HUES6 (cell line): ENCODE data around the gene RBM26.
"Not testable (repeated sequence)": the region's sequence is repeated elsewhere in the genome, so short reads cannot be mapped to it uniquely, and the experiment has no call there.

ENCODE experiments used
- H3K27ac ChIP-seq: 2 replicates; pipeline ENCODE4 v1.7.0; 2013; ENCODE audit warnings: low read depth, mild to moderate bottlenecking, low read length, inconsistent platforms
- H3K27me3 ChIP-seq: 2 replicates; pipeline ENCODE4 v1.6.1; 2013; ENCODE audit warnings: low read length; ENCODE audit not compliant: control insufficient read depth, insufficient read depth
- H3K36me3 ChIP-seq: 2 replicates; pipeline ENCODE4 v1.6.1; 2013; ENCODE audit warnings: low read length; ENCODE audit not compliant: control insufficient read depth, insufficient read depth
- H3K4me1 ChIP-seq: 2 replicates; pipeline ENCODE4 v1.6.1; 2013; ENCODE audit warnings: low read length; ENCODE audit not compliant: control insufficient read depth, insufficient read depth
- H3K4me3 ChIP-seq: 2 replicates; pipeline ENCODE4 v1.5.1; 2013; ENCODE audit warnings: low read depth, low read length
- H3K9ac ChIP-seq: one replicate; pipeline ENCODE4 v1.6.1; 2013; ENCODE audit warnings: mild to moderate bottlenecking, low read length
- H3K9me3 ChIP-seq: 2 replicates; pipeline ENCODE4 v1.6.1; 2013; ENCODE audit warnings: low read depth, low read length; ENCODE audit not compliant: control insufficient read depth, insufficient read depth

RBM26 gene

DNA sequence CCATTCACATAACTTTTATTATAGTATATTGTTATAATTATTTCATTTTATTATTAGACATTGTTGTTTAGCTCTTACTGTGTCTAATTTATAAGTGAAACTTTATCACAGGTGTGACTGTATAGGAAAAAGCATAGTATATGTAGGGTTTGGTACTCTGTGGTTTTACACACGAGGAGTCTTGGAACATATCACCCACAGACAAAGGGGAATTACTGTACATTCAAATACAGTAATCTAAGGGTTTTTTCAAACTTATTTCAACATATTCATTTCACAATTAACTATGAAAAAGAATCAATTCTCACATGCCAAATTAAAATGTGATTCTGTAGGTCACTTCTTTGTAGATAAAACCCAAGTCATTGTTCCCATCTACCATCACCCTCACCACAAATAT lies 46.0 kb downstream of the RBM26 start:
- H3K36me3 ChIP-seq = peaks cover 96% of the 10 kb centered on the region
- H3K27me3 ChIP-seq = no peaks in the 10 kb centered on the region
- H3K4me3 ChIP-seq = no peak overlapping the region
- H3K4me1 ChIP-seq = no peaks in the 10 kb centered on the region
- H3K27ac ChIP-seq = no peak overlapping the region
- no peak overlapping the region for H3K9ac ChIP-seq
- no peaks in the 10 kb centered on the region for H3K9me3 ChIP-seq

DNA sequence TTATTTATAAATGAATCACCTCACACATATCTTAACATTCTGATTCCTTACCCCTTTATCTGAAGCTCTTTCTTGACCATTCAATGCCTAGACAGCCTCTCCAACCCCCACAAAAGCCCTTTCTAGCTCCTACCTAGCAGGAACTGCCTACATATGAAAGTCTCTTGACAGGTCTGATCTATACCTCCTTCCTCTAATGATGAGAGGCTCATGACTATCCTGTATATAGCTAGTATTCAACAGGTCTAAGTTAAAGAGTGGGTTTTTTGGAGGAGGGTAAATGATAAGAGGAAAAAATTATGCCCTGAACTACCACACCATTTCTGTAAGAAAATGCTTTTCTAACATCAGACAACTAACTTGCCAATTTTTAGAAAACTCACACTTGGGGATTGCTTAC lies 47.0 kb downstream of the RBM26 start:
- Histone ChIP-seq H3K9me3 (no peaks in the 10 kb centered on the region), H3K4me1 (no peaks in the 10 kb centered on the region), H3K4me3 (no peak overlapping the region), H3K36me3 (peaks cover 96% of the 10 kb centered on the region), H3K27me3 (no peaks in the 10 kb centered on the region), H3K9ac (no peak overlapping the region), H3K27ac (no peak overlapping the region)

DNA sequence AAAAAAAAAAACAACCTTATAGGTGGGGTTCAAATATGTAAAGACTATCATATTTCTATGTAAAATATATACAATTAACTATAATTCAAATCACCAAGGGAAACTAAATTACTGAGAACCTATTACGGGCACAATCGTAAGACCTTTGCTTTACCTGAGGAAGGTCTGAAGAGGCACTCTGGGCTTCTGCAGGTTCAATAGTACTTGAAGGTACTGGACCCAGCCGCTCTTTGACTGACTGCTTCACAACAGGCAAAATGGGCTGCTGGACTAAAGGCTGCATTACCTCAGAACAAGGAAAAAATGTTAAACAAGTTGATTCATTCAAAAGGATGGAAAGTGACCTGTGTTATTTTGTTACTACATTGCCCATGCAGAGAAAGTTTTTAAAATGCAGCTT lies 51.8 kb downstream of the RBM26 start:
- H3K9me3 ChIP-seq = no peaks in the 10 kb centered on the region
- H3K27ac ChIP-seq = no peak overlapping the region
- H3K4me3 ChIP-seq = no peak overlapping the region
- H3K27me3 ChIP-seq = no peaks in the 10 kb centered on the region
- no peaks in the 10 kb centered on the region for H3K4me1 ChIP-seq
- H3K36me3 ChIP-seq = peaks cover 88% of the 10 kb centered on the region
- no peak overlapping the region for H3K9ac ChIP-seq

DNA sequence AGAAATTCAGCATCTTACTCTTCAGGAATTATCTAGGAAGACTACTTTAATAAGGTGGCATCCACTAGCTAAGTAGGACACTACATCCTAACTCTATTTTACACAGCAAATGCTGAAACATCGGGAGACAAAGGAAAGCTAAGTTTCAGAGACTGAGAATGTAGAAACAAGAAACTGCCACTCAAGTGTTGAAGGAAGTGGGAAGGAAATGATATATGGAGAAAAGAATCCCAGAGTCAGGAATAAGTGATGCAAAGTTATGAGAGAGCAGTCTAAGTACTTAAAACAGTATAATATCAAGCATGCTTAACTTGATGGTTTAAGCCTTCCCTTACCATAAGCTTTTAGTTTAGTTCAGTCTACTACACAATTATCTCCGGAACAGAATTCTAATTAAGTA lies 52.4 kb downstream of the RBM26 start:
- H3K36me3 ChIP-seq = peaks cover 85% of the 10 kb centered on the region

DNA sequence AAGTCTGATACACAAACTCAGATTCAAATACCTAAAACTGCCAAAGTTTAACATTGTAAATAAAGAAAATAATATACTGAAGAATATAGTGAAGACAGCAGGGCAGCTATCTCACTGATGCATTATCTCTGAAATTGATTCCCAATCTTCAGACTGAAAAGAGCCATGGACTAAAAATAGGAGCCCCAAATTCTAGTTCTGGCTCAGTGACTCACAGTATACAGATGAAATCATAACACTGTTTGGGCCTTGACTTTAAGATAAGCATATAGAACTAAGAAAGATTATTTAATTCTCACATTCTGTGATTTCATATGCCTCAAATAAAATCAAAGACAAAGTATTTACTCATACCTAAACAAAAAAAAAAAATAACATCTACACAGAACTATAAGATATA lies 53.9 kb downstream of the RBM26 start:
- Histone ChIP-seq H3K27ac (no peak overlapping the region), H3K4me1 (no peaks in the 10 kb centered on the region), H3K4me3 (no peak overlapping the region), H3K9me3 (no peaks in the 10 kb centered on the region), H3K36me3 (peaks cover 85% of the 10 kb centered on the region), H3K27me3 (no peaks in the 10 kb centered on the region), H3K9ac (no peak overlapping the region)

More for the DNA sequence above, 52.4 kb downstream of the RBM26 start:
- H3K27me3 ChIP-seq = no peaks in the 10 kb centered on the region
- H3K4me1 ChIP-seq = no peaks in the 10 kb centered on the region
- H3K4me3 ChIP-seq = no peak overlapping the region
- H3K9me3 ChIP-seq = no peaks in the 10 kb centered on the region
- no peak overlapping the region for H3K27ac ChIP-seq
- no peak overlapping the region for H3K9ac ChIP-seq

DNA sequence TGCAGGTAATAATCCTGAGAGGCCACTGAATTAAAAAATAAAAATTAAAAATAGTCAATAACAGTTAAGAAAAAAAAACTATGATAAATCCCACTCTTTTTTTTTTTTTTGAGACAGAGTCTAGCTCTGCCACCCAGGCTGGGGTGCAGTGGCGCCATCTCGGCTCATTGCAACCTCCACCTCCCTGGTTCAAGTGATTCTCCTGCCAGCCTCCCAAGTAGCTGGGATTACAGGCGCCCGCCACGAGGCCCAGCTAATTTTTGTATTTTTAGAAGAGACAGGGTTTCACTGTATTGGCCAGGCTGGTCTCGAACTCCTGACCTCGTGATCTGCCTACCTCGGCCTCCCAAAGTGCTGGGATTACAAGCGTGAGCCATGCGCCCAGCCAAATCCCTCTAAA lies 56.4 kb downstream of the RBM26 start:
- H3K27ac ChIP-seq, H3K9me3 ChIP-seq, H3K4me3 ChIP-seq, H3K27me3 ChIP-seq, H3K9ac ChIP-seq, H3K4me1 ChIP-seq: not testable (repeated sequence)
- peaks cover 81% of the 10 kb centered on the region for H3K36me3 ChIP-seq

DNA sequence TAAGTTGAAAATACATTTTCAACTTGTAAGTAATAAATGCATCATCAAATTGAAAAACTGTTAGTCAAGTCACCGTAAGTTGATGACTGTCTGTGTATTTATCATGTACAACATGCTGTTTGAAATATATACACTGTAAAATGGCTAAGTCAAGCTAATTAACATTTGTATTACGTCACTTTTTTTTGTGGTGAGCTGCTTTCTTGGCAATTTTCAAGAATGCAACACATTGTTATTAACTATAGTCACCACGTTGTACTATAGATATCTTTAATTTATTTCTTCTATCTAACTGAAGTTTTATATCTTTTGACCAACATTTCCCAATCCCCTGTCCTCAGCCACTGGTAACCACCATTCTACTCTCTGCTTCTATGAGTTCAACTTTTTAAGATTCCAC lies 57.0 kb downstream of the RBM26 start:
- H3K4me3 ChIP-seq = no peak overlapping the region
- no peak overlapping the region for H3K27ac ChIP-seq
- no peak overlapping the region for H3K9ac ChIP-seq
- H3K36me3 ChIP-seq = peaks cover 79% of the 10 kb centered on the region
- no peaks in the 10 kb centered on the region for H3K4me1 ChIP-seq
- H3K27me3 ChIP-seq = no peaks in the 10 kb centered on the region
- H3K9me3 ChIP-seq = no peaks in the 10 kb centered on the region

DNA sequence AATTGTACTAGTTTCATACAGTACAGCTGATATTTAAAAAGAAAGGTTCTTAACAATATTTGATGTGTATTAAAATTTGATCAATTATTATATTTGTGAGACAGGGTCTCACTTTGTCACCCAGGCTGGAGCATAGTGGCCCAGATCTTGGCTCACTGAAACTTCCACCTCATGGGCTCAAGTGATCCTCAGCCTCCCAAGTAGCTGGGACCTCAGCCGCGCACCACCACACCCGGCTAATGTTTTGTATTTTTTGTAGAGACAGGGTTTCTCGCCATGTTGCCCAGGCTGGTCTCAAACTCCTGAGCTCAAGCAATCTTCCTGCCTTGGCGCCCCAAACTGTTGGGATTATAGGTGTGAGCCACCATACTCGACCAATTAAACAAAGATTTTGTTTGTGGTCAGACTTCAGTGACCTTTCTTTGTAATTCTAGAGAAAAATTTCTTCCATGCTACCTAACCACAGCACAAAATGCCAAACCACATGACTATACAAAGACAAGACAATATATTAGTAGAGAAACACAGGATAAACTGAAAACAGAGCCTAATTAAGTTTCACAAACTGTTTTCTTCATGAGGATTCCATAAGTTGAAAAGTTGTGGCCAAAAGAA lies 59.6 kb downstream of the RBM26 start:
- no peaks in the 10 kb centered on the region for H3K4me1 ChIP-seq
- no peaks in the 10 kb centered on the region for H3K9me3 ChIP-seq
- H3K36me3 ChIP-seq = peaks cover 81% of the 10 kb centered on the region
- H3K4me3 ChIP-seq = no peak overlapping the region
- H3K9ac ChIP-seq = no peak overlapping the region
- no peak overlapping the region for H3K27ac ChIP-seq
- H3K27me3 ChIP-seq = no peaks in the 10 kb centered on the region

DNA sequence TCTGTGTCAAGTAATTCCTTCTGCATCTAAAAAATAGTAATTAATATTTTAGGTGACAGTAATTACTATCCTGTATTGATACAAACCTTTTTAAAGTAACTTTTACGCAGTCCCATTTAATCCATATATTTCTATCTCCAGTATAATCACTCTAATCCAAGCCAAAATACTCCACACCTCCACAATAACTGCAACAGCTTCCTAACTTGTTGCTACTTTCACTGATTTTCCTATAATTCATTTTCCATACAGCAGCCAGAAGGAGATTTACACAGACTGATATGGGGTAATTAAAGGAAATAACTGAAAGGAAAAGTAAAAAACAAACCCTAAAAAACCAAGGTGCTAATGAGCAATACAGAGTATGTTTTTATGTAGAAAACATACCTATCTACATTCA lies 64.9 kb downstream of the RBM26 start:
- no peaks in the 10 kb centered on the region for H3K27me3 ChIP-seq
- no peak overlapping the region for H3K9ac ChIP-seq
- H3K4me1 ChIP-seq = no peaks in the 10 kb centered on the region
- no peak overlapping the region for H3K27ac ChIP-seq
- no peaks in the 10 kb centered on the region for H3K9me3 ChIP-seq
- peaks cover 94% of the 10 kb centered on the region for H3K36me3 ChIP-seq
- no peak overlapping the region for H3K4me3 ChIP-seq

DNA sequence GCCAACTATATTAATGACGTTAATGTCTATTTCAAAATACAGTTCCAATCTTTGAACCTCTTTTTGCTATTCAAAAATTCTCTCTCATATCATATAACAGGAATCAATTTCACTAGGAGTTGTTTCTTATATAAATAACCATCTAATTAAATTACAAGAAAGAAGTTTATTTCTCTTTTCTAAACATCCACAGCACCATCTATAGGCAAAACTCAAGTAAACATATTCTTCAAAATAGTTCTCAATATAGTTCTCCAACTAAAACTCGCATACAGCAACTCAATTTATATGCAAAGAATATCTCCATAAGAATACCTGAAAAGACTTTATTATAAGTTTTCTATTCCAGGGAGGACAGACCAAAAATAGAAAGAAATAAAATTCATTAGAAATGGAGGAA lies 65.6 kb downstream of the RBM26 start:
- H3K4me1 ChIP-seq = no peaks in the 10 kb centered on the region
- no peak overlapping the region for H3K4me3 ChIP-seq
- no peak overlapping the region for H3K27ac ChIP-seq
- H3K27me3 ChIP-seq = no peaks in the 10 kb centered on the region
- no peaks in the 10 kb centered on the region for H3K9me3 ChIP-seq
- no peak overlapping the region for H3K9ac ChIP-seq
- peaks cover 97% of the 10 kb centered on the region for H3K36me3 ChIP-seq

DNA sequence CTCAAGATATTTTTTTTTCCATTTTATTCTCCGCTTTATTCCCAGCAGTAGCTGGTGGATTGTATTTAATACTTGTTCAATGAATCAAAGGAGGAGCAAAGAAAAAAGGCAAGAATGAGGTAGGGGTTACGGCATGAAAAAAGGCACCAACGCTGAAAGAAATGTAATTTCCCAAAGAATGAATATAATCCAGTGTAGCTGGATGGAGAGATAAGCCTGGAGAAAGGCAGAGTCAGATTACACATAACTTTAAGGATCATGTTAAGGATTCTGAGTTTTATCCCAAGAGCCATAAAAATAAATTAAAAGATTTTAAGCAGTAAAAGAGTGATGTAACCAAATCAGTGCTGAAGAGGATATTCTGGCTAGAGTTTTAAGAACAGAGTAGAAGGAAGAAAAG lies 67.7 kb downstream of the RBM26 start:
- H3K36me3 ChIP-seq = peaks cover 99% of the 10 kb centered on the region
- H3K27me3 ChIP-seq = no peaks in the 10 kb centered on the region
- no peak overlapping the region for H3K9ac ChIP-seq
- no peaks in the 10 kb centered on the region for H3K4me1 ChIP-seq
- no peaks in the 10 kb centered on the region for H3K9me3 ChIP-seq
- H3K27ac ChIP-seq = no peak overlapping the region
- H3K4me3 ChIP-seq = no peak overlapping the region

DNA sequence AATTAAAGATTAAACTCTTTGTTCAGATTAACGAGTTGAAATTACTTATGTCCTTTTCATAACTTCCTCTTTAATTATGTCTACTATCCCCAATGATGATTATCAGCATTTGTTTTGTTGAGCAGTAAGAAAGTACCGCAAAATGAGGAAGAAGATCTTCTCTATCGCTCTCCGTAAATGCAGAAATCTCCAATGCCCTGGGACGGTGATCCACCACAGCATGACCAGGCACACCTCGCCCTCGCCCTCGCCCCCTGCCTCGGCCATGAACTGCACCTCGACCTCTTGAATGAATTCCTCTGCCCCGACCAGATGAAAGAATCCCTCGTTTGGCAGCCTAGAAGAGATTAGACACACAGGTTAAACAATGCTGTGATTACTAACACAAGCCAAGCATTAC lies 69.1 kb downstream of the RBM26 start:
- no peak overlapping the region for H3K27ac ChIP-seq
- H3K9ac ChIP-seq = no peak overlapping the region
- H3K4me1 ChIP-seq = no peaks in the 10 kb centered on the region
- H3K9me3 ChIP-seq = no peaks in the 10 kb centered on the region
- no peaks in the 10 kb centered on the region for H3K27me3 ChIP-seq
- H3K4me3 ChIP-seq = no peak overlapping the region
- H3K36me3 ChIP-seq = peaks cover 89% of the 10 kb centered on the region
